Measurements from ENCODE around the gene TEX53. TPM values are rescaled to one million over a fixed set of nuclear protein-coding genes. Genes with fewer than 3 reads are reported as not detected.

The TEX53 gene
- total RNA-seq, 1 experiment from 2014 or later, result not detected

GRCh38 chr9:114678795-114679194, 21.2 kb upstream of the TEX53 start:
- no TSS peak for BruUV-seq (replicated peaks)
- Histone ChIP-seq H3K9me2 (ENCODE audit: insufficient read depth) (no peaks in the 10 kb centered on the region), H3K27me3 (ENCODE audit: insufficient read depth, low read length) (no peaks in the 10 kb centered on the region), H3K4me2 (ENCODE audit: low read length) (no peak overlapping the region), H3K79me2 (ENCODE audit: insufficient read depth, low read length) (no peaks in the 10 kb centered on the region), H2AFZ (ENCODE audit: low read depth, low read length, poor library complexity, severe bottlenecking) (no peak overlapping the region), H3K4me3 (replicated peaks in 1 of 2; ENCODE audit: low read depth in 1 of 2, low read length in 2 of 2) (no peak overlapping the region), H4K20me1 (ENCODE audit: insufficient read depth) (no peaks in the 10 kb centered on the region), H3K4me1 (ENCODE audit: control insufficient read depth in 1 of 2, insufficient read depth in 2 of 2, low read length in 2 of 2) (peaks cover 13 to 31% of the 10 kb centered on the region in 2 experiments; a peak in 3 of 4 replicates), H3K9ac (ENCODE audit: low read length) (no peak overlapping the region), H3K9me3 (ENCODE audit: control insufficient read depth in 1 of 2, insufficient read depth in 1 of 2, low read depth in 1 of 2, low read length in 2 of 2) (no peaks in the 10 kb centered on the region), H3K27ac (ENCODE audit: low read depth, low read length) (no peak overlapping the region), H3K36me3 (ENCODE audit: control insufficient read depth in 1 of 2, insufficient read depth in 2 of 2, low read length in 2 of 2) (no peaks in the 10 kb centered on the region)
- ChIA-PET RAD21 (ENCODE audit: low non-redundant PET in 1 of 2, low total read pairs in 2 of 2, uncharacterized antibody in 2 of 2, unreplicated experiment in 2 of 2) (no interaction called here), POLR2A (no interaction called here), CTCF (interaction anchor here (1.0 to 7.8 kb wide), 3 partner anchors 231 to 336 kb away, joined by 3 to 132 read pairs (median 5); no protein-coding TSS in a partner anchor)
- intact Hi-C loops (cut with micrococcal nuclease), result no loop called here
- ATAC-seq, result no peak
- TF ChIP-seq SRF (IDR thresholded peaks at IDR 0.05; ENCODE audit: low read depth) (no peak), MAX (IDR thresholded peaks at IDR 0.05) (no peak), JUND (IDR thresholded peaks at IDR 0.05) (no peak), ZNF274 (IDR thresholded peaks at IDR 0.05; ENCODE audit: low read depth, low read length) (no peak), POLR2AphosphoS5 (IDR thresholded peaks at IDR 0.05; ENCODE audit: low read depth, low read length) (no peak), ELF1 (IDR thresholded peaks at IDR 0.05; ENCODE audit: borderline replicate concordance, low read depth) (no peak), YY1 (IDR thresholded peaks at IDR 0.05; ENCODE audit: extremely low read depth, insufficient replicate concordance, low read depth, low read length) (no peak), EGR1 (IDR thresholded peaks at IDR 0.05; ENCODE audit: low read depth) (no peak), TCF7L2 (IDR thresholded peaks at IDR 0.05; ENCODE audit: borderline replicate concordance, extremely low read depth, insufficient read depth, insufficient read length) (no peak), RAD21 (IDR thresholded peaks at IDR 0.05; ENCODE audit: low read depth) (no peak), ZBTB33 (IDR thresholded peaks at IDR 0.05; ENCODE audit: extremely low read depth, insufficient replicate concordance, low read length) (no peak), EZH2phosphoT487 (IDR thresholded peaks at IDR 0.05; ENCODE audit: borderline replicate concordance) (no peak), SIN3A (IDR thresholded peaks at IDR 0.05; ENCODE audit: low read depth) (no peak), CEBPB (IDR thresholded peaks at IDR 0.05; ENCODE audit: low read depth) (no peak), ZFX (IDR thresholded peaks at IDR 0.05) (no peak), REST (IDR thresholded peaks at IDR 0.05; ENCODE audit: low read depth) (no peak), CBX3 (IDR thresholded peaks at IDR 0.05; ENCODE audit: low read depth) (no peak)
- DNase-seq (ENCODE audit: low read depth, low spot score), result no peak
